ENCODE results near the gene KCTD8.

DNA sequence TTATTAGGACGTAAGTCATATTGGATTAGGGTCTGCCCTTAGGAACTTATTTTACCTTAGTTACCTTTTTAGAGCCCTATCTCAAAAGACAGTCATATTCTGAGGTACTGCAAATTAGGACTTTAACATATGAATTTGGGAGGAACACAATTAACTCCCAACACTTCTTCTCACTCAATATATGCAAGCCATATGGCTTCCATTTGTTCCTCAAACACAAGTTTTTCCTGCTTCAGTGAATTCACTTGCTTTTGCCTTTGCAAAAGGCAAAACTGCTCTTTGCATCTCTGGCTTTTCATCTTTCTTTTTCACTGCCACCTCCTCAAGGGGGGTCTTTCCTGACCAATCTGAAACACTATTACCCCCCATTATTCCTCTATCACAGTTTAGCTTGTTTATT lies 220.3 kb downstream of the KCTD8 start:
- TF ChIP-seq, protein P1, sequence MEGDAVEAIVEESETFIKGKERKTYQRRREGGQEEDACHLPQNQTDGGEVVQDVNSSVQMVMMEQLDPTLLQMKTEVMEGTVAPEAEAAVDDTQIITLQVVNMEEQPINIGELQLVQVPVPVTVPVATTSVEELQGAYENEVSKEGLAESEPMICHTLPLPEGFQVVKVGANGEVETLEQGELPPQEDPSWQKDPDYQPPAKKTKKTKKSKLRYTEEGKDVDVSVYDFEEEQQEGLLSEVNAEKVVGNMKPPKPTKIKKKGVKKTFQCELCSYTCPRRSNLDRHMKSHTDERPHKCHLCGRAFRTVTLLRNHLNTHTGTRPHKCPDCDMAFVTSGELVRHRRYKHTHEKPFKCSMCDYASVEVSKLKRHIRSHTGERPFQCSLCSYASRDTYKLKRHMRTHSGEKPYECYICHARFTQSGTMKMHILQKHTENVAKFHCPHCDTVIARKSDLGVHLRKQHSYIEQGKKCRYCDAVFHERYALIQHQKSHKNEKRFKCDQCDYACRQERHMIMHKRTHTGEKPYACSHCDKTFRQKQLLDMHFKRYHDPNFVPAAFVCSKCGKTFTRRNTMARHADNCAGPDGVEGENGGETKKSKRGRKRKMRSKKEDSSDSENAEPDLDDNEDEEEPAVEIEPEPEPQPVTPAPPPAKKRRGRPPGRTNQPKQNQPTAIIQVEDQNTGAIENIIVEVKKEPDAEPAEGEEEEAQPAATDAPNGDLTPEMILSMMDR (tag by site-specific recombination; IDR thresholded peaks at IDR 0.05): no peak
- TF ChIP-seq BCL11A (tag by site-specific recombination; IDR thresholded peaks at IDR 0.05; ENCODE audit: low read depth): no peak
- TF ChIP-seq ZBTB8A (tag by site-specific recombination; IDR thresholded peaks at IDR 0.05): no peak
- TF ChIP-seq PRDM1 (tag by site-specific recombination; IDR thresholded peaks at IDR 0.05): no peak
- TF ChIP-seq ZNF837 (tag by site-specific recombination; IDR thresholded peaks at IDR 0.05): no peak
- TF ChIP-seq ZNF335 (tag by site-specific recombination; conservative IDR thresholded peaks at IDR 0.05): no peak
- TF ChIP-seq SETDB1 (IDR thresholded peaks at IDR 0.05; ENCODE audit: insufficient read length, low read length): no peak
- TF ChIP-seq, protein P2, sequence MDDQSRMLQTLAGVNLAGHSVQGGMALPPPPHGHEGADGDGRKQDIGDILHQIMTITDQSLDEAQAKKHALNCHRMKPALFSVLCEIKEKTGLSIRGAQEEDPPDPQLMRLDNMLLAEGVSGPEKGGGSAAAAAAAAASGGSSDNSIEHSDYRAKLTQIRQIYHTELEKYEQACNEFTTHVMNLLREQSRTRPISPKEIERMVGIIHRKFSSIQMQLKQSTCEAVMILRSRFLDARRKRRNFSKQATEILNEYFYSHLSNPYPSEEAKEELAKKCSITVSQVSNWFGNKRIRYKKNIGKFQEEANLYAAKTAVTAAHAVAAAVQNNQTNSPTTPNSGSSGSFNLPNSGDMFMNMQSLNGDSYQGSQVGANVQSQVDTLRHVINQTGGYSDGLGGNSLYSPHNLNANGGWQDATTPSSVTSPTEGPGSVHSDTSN (CRISPR knock-in tag; IDR thresholded peaks at IDR 0.05): no peak
- TF ChIP-seq ZFP3 (tag by site-specific recombination; IDR thresholded peaks at IDR 0.05; ENCODE audit: low read depth): no peak
- TF ChIP-seq HOXC10 (CRISPR knock-in tag; IDR thresholded peaks at IDR 0.05): no peak
- TF ChIP-seq ZNF24 (tag by site-specific recombination; IDR thresholded peaks at IDR 0.05): no peak
- no peak for TF ChIP-seq HOXA7 (CRISPR knock-in tag; IDR thresholded peaks at IDR 0.05; ENCODE audit: borderline replicate concordance)
- no peak for TF ChIP-seq ZNF391 (tag by site-specific recombination; IDR thresholded peaks at IDR 0.05; ENCODE audit: borderline replicate concordance, low read depth)
- TF ChIP-seq, protein P3, sequence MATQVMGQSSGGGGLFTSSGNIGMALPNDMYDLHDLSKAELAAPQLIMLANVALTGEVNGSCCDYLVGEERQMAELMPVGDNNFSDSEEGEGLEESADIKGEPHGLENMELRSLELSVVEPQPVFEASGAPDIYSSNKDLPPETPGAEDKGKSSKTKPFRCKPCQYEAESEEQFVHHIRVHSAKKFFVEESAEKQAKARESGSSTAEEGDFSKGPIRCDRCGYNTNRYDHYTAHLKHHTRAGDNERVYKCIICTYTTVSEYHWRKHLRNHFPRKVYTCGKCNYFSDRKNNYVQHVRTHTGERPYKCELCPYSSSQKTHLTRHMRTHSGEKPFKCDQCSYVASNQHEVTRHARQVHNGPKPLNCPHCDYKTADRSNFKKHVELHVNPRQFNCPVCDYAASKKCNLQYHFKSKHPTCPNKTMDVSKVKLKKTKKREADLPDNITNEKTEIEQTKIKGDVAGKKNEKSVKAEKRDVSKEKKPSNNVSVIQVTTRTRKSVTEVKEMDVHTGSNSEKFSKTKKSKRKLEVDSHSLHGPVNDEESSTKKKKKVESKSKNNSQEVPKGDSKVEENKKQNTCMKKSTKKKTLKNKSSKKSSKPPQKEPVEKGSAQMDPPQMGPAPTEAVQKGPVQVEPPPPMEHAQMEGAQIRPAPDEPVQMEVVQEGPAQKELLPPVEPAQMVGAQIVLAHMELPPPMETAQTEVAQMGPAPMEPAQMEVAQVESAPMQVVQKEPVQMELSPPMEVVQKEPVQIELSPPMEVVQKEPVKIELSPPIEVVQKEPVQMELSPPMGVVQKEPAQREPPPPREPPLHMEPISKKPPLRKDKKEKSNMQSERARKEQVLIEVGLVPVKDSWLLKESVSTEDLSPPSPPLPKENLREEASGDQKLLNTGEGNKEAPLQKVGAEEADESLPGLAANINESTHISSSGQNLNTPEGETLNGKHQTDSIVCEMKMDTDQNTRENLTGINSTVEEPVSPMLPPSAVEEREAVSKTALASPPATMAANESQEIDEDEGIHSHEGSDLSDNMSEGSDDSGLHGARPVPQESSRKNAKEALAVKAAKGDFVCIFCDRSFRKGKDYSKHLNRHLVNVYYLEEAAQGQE (tag by site-specific recombination; IDR thresholded peaks at IDR 0.05): no peak

Data from HEK293 (cell line).